Measurements from ENCODE around the gene DENND1B. TPM values are rescaled to one million over a fixed set of nuclear protein-coding genes. Genes with fewer than 3 reads are reported as not detected.

DENND1B gene
- polyA plus RNA-seq, 1 donor (not counting 4 experiments of a cell fraction or from before 2014, with no cell fraction given), result 7.6 TPM

- no peaks in the 10 kb centered on the region for H3K9me1 ChIP-seq (ENCODE audit: control insufficient read depth, extremely low read depth, insufficient read depth, low read length)
- no peak overlapping the region for H3K4me3 ChIP-seq (ENCODE audit: control insufficient read depth in 2 of 3, extremely low read depth in 1 of 3, insufficient read depth in 2 of 3, low read depth in 1 of 3, low read length in 3 of 3)
- no peaks in the 10 kb centered on the region for H4K20me1 ChIP-seq (ENCODE audit: control insufficient read depth, extremely low read depth, insufficient read depth, low read length)
- H3K4me2 ChIP-seq (ENCODE audit: control insufficient read depth, extremely low read depth, insufficient read depth, low read depth, low read length), result no peak overlapping the region
- DNase-seq (ENCODE audit: low read depth, low spot score) (no peak), FAIRE-seq (no peak)
- H3K27ac ChIP-seq (ENCODE audit: control insufficient read depth, insufficient read depth, low read length), result no peak overlapping the region
- peaks cover 4% of the 10 kb centered on the region for H3K9me3 ChIP-seq (ENCODE audit: control insufficient read depth, low read depth, low read length)
- H3K4me1 ChIP-seq (ENCODE audit: control insufficient read depth, extremely low read depth, insufficient read depth, low read length), result peaks cover 9% of the 10 kb centered on the region
- no peak overlapping the region for H2AFZ ChIP-seq (ENCODE audit: control insufficient read depth, low read length)
- no peaks in the 10 kb centered on the region for H3K27me3 ChIP-seq (ENCODE audit: control insufficient read depth, extremely low read depth, insufficient read depth, low read length)
- TF ChIP-seq CTCF (optimal IDR thresholded peaks at IDR 0.05 in 1 of 3, IDR thresholded peaks at IDR 0.05 in 1 of 3, conservative IDR thresholded peaks at IDR 0.05 in 1 of 3; ENCODE audit: extremely low read depth in 1 of 3, insufficient read depth in 2 of 3, low read length in 3 of 3) (no peak), EZH2 (IDR thresholded peaks at IDR 0.05; ENCODE audit: low read length) (no peak)
- no peaks in the 10 kb centered on the region for H3K36me3 ChIP-seq (ENCODE audit: control insufficient read depth in 2 of 2, extremely low read depth in 1 of 2, insufficient read depth in 2 of 2, low read length in 2 of 2)
- H3K9ac ChIP-seq (ENCODE audit: control insufficient read depth, extremely low read depth, insufficient read depth, low read length), result no peak overlapping the region
- H3K79me2 ChIP-seq (ENCODE audit: control insufficient read depth, insufficient read depth, low read length), result no peaks in the 10 kb centered on the region
- dilution Hi-C loops (cut with MboI; ENCODE audit: extremely low pct_ligation_motif_present, low sequenced_read_pairs), result no loop called here
Observed at GRCh38 chr1:197801111-197801482, 25.8 kb upstream of the DENND1B start.

- Histone ChIP-seq H3K27me3 (ENCODE audit: control insufficient read depth, extremely low read depth, insufficient read depth, low read length) (no peaks in the 10 kb centered on the region), H3K4me1 (ENCODE audit: control insufficient read depth, extremely low read depth, insufficient read depth, low read length) (peaks cover 9% of the 10 kb centered on the region), H3K79me2 (ENCODE audit: control insufficient read depth, insufficient read depth, low read length) (no peaks in the 10 kb centered on the region), H3K4me3 (ENCODE audit: control insufficient read depth in 2 of 3, extremely low read depth in 1 of 3, insufficient read depth in 2 of 3, low read depth in 1 of 3, low read length in 3 of 3) (no peak overlapping the region), H3K4me2 (ENCODE audit: control insufficient read depth, extremely low read depth, insufficient read depth, low read depth, low read length) (no peak overlapping the region), H2AFZ (ENCODE audit: control insufficient read depth, low read length) (no peak overlapping the region), H4K20me1 (ENCODE audit: control insufficient read depth, extremely low read depth, insufficient read depth, low read length) (no peaks in the 10 kb centered on the region), H3K9me3 (ENCODE audit: control insufficient read depth, low read depth, low read length) (peaks cover 4% of the 10 kb centered on the region), H3K9ac (ENCODE audit: control insufficient read depth, extremely low read depth, insufficient read depth, low read length) (no peak overlapping the region), H3K27ac (ENCODE audit: control insufficient read depth, insufficient read depth, low read length) (no peak overlapping the region), H3K36me3 (ENCODE audit: control insufficient read depth in 2 of 2, extremely low read depth in 1 of 2, insufficient read depth in 2 of 2, low read length in 2 of 2) (no peaks in the 10 kb centered on the region), H3K9me1 (ENCODE audit: control insufficient read depth, extremely low read depth, insufficient read depth, low read length) (no peaks in the 10 kb centered on the region)
- no peak for DNase-seq (ENCODE audit: low read depth, low spot score)
- dilution Hi-C loops (cut with MboI; ENCODE audit: extremely low pct_ligation_motif_present, low sequenced_read_pairs), result no loop called here
- TF ChIP-seq EZH2 (IDR thresholded peaks at IDR 0.05; ENCODE audit: low read length) (no peak), CTCF (optimal IDR thresholded peaks at IDR 0.05 in 1 of 3, IDR thresholded peaks at IDR 0.05 in 1 of 3, conservative IDR thresholded peaks at IDR 0.05 in 1 of 3; ENCODE audit: extremely low read depth in 1 of 3, insufficient read depth in 2 of 3, low read length in 3 of 3) (no peak)
- no peak for FAIRE-seq
Observed at GRCh38 chr1:197800379-197801110, 25.3 kb upstream of the DENND1B start.
